Astrocyte (in vitro differentiated cells and primary cell): Measurements from ENCODE around the gene PRPSAP1.

Experiments
- CTCF ChIP-seq: IDR thresholded peaks from 2 replicates; pipeline ENCODE4 v1.5.1; 2011; ENCODE audit warnings: low read depth, mild to moderate bottlenecking, inconsistent platforms, low read length, moderate library complexity; ENCODE audit not compliant: insufficient read depth
- EZH2 ChIP-seq: IDR thresholded peaks from 2 replicates; pipeline ENCODE4 v1.6.1; 2012; ENCODE audit warnings: mild to moderate bottlenecking, low read length, inconsistent platforms; ENCODE audit not compliant: insufficient read depth

- TF ChIP-seq CTCF (no peak), EZH2 (no peak)
Observed at GRCh38 chr17:76296186-76296585, 57.5 kb downstream of the PRPSAP1 start.
